Trophoblast cell (in vitro differentiated cells and primary cell): Measurements from ENCODE around the gene TRAPPC14.

Source experiments
- DNase-seq, 2 donors: peaks; one replicate each; pipeline ENCODE4 v3.0.0-alpha.2; 2016
- H2AFZ ChIP-seq: 2 replicates; pipeline ENCODE4 v1.6.1; 2013; ENCODE audit warnings: low read length, moderate library complexity, mild to moderate bottlenecking; ENCODE audit not compliant: insufficient read depth, poor library complexity
- H2AK5ac ChIP-seq: 2 replicates; pipeline ENCODE4 v1.6.1; 2013; ENCODE audit warnings: mild to moderate bottlenecking, low read length
- H2BK120ac ChIP-seq: 2 replicates; pipeline ENCODE4 v1.6.1; 2013; ENCODE audit warnings: low read length, mild to moderate bottlenecking, moderate library complexity; ENCODE audit not compliant: insufficient read depth, poor library complexity
- H2BK12ac ChIP-seq: 2 replicates; pipeline ENCODE4 v1.6.1; 2013; ENCODE audit warnings: mild to moderate bottlenecking, low read length, moderate library complexity
- H2BK5ac ChIP-seq: 2 replicates; pipeline ENCODE4 v1.6.1; 2013; ENCODE audit warnings: low read length, low read depth, moderate library complexity, mild to moderate bottlenecking; ENCODE audit not compliant: poor library complexity
- H3K14ac ChIP-seq: 2 replicates; pipeline ENCODE4 v1.6.1; 2013; ENCODE audit warnings: mild to moderate bottlenecking, low read length
- H3K18ac ChIP-seq: 2 replicates; pipeline ENCODE4 v1.6.1; 2013; ENCODE audit warnings: mild to moderate bottlenecking, low read length
- H3K23ac ChIP-seq: 2 replicates; pipeline ENCODE4 v1.6.1; 2013; ENCODE audit warnings: low read length
- H3K27ac ChIP-seq: 2 replicates; pipeline ENCODE4 v1.5.1; 2013; ENCODE audit warnings: low read depth, mild to moderate bottlenecking, inconsistent platforms, low read length, moderate library complexity
- H3K27me3 ChIP-seq: 2 replicates; pipeline ENCODE4 v1.6.1; 2013; ENCODE audit warnings: inconsistent platforms, mild to moderate bottlenecking, low read length, moderate library complexity; ENCODE audit not compliant: insufficient read depth
- H3K36me3 ChIP-seq, 2 experiments: 1 replicate in 1 of 2; 2 replicates in 1 of 2; pipeline ENCODE4 v1.6.1; 2013; ENCODE audit warnings: low read length in 2 of 2, mild to moderate bottlenecking in 2 of 2, moderate library complexity in 1 of 2; ENCODE audit not compliant: insufficient read depth in 2 of 2, control insufficient read depth in 1 of 2
- H3K4ac ChIP-seq: 2 replicates; pipeline ENCODE4 v1.6.1; 2013; ENCODE audit warnings: low read depth, mild to moderate bottlenecking, low read length, moderate library complexity
- H3K4me1 ChIP-seq, 2 experiments: 1 replicate in 1 of 2; 2 replicates in 1 of 2; pipeline ENCODE4 v1.6.1; 2013; ENCODE audit warnings: low read length in 2 of 2, mild to moderate bottlenecking in 2 of 2, moderate library complexity in 1 of 2; ENCODE audit not compliant: insufficient read depth in 2 of 2, control insufficient read depth in 1 of 2
- H3K4me2 ChIP-seq: 2 replicates; pipeline ENCODE4 v1.6.1; 2013; ENCODE audit warnings: inconsistent platforms, mild to moderate bottlenecking, low read length, moderate library complexity
- H3K4me3 ChIP-seq: 2 replicates; pipeline ENCODE4 v1.5.1; 2013; ENCODE audit warnings: mild to moderate bottlenecking, low read depth, low read length, inconsistent platforms
- H3K79me1 ChIP-seq: one replicate; pipeline ENCODE4 v1.6.1; 2013; ENCODE audit warnings: low read length
- H3K79me2 ChIP-seq: 2 replicates; pipeline ENCODE4 v1.6.1; 2013; ENCODE audit warnings: low read length, mild to moderate bottlenecking; ENCODE audit not compliant: control insufficient read depth, insufficient read depth, poor library complexity
- H3K9ac ChIP-seq: 2 replicates; pipeline ENCODE4 v1.6.1; 2013; ENCODE audit warnings: mild to moderate bottlenecking, low read length
- H3K9me3 ChIP-seq: 2 replicates; pipeline ENCODE4 v1.6.1; 2013; ENCODE audit warnings: low read depth, mild to moderate bottlenecking, control low read depth, inconsistent platforms, low read length; ENCODE audit not compliant: insufficient read depth
- H4K12ac ChIP-seq: 2 replicates; pipeline ENCODE4 v1.6.1; 2013; ENCODE audit warnings: low read depth, mild to moderate bottlenecking, low read length, moderate library complexity
- H4K8ac ChIP-seq: 2 replicates; pipeline ENCODE4 v1.6.1; 2013; ENCODE audit warnings: low read depth, mild to moderate bottlenecking, low read length, moderate library complexity
- H4K91ac ChIP-seq: one replicate; pipeline ENCODE4 v1.6.1; 2013; ENCODE audit warnings: low read depth, mild to moderate bottlenecking, low read length, moderate library complexity
- WGBS: extraction: QIAGEN DNeasy Blood & Tissue Kit; methylation state at CpG from one replicate; pipeline ENCODE4 v1.1.7; 2013; ENCODE audit warnings: missing lambda C conversion rate; ENCODE audit not compliant: insufficient read length, insufficient coverage; ENCODE audit errors: extremely low coverage; 5-methylcytosine and 5-hydroxymethylcytosine counted together

The TRAPPC14 gene

DNA sequence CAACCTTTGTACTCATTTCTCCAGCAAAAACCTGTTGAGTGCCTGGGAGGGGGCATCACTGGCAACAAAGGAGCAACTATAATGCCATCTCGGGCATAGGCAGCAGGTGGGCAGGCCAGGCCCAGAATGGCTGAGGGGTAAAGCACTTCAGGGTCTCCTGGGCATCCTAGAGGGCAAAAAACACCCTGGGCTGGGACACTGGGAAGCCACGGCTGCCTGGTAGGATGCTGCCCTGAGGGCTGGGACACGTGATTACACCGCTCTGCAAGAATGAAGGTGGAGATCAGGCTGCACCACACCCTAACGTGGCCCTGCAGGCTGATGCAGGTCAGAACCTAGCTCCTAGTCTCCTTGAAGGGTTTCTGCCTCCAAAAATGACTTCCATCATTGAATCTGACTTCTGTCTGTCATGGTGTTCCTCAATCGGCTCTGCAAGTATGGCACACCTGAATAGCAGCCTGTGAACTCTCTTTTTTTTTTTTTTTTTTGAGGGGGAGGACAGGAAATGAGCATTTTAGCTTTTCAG is 4.5 kb upstream of the TRAPPC14 start:
- H3K79me1 ChIP-seq = peaks cover 8% of the 10 kb centered on the region
- H3K4me2 ChIP-seq = no peak overlapping the region
- H3K4me1 ChIP-seq = peaks cover 4 to 5% of the 10 kb centered on the region in 2 experiments
- DNase-seq = peak; percentile 92 to 95
- H2AK5ac ChIP-seq = no peak overlapping the region
- H4K8ac ChIP-seq = no peak overlapping the region
- H4K12ac ChIP-seq = no peak overlapping the region
- H2BK5ac ChIP-seq = no peak overlapping the region
- no peak overlapping the region for H3K14ac ChIP-seq
- no peak overlapping the region for H3K9ac ChIP-seq
- H3K9me3 ChIP-seq = peaks cover 3% of the 10 kb centered on the region
- H3K23ac ChIP-seq = no peak overlapping the region
- no peaks in the 10 kb centered on the region for H3K36me3 ChIP-seq
- H2BK12ac ChIP-seq = no peak overlapping the region
- H2AFZ ChIP-seq = no peak overlapping the region
- peaks cover 15% of the 10 kb centered on the region for H3K27me3 ChIP-seq
- no CpG with 5 or more reads among the region's 6 CpGs for WGBS
- H3K18ac ChIP-seq = no peak overlapping the region
- no peak overlapping the region for H3K4ac ChIP-seq
- peaks cover 4% of the 10 kb centered on the region for H3K79me2 ChIP-seq
- H3K4me3 ChIP-seq = no peak overlapping the region
- H4K91ac ChIP-seq = no peak overlapping the region
- H3K27ac ChIP-seq = no peak overlapping the region
- no peak overlapping the region for H2BK120ac ChIP-seq

DNA sequence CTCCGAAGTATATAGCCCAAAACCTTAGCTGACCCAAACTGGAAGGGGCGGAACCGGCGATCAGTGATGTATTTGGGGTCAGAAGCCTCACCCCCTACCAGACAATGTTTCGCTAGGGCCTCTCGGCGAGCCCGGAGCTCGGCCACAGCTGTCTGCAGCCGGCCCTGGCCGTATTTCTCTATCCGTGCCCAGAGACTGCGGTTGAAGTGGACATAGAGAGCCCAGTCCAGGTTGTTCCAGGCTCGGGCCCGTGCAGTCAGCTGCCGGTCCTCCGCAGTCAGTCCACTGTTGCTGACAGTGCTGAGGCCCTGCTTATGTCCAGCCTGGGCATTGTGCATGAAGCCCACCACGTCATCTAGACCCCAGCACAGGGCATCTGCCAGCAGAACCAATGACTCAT is 1.5 kb upstream of the TRAPPC14 start:
- Histone ChIP-seq H2AK5ac (no peak overlapping the region), H3K23ac (no peak overlapping the region), H3K79me1 (peaks cover 10% of the 10 kb centered on the region), H2BK120ac (no peak overlapping the region), H4K8ac (no peak overlapping the region), H3K14ac (no peak overlapping the region), H2BK12ac (no peak overlapping the region), H3K18ac (no peak overlapping the region), H3K9me3 (peaks cover 4% of the 10 kb centered on the region), H4K91ac (no peak overlapping the region), H3K4ac (no peak overlapping the region), H3K36me3 (peaks cover 18 to 22% of the 10 kb centered on the region in 2 experiments), H3K4me2 (no peak overlapping the region), H3K27ac (no peak overlapping the region), H2BK5ac (no peak overlapping the region), H2AFZ (no peak overlapping the region), H3K9ac (no peak overlapping the region), H3K4me3 (no peak overlapping the region), H3K79me2 (peaks cover 4% of the 10 kb centered on the region), H4K12ac (no peak overlapping the region), H3K27me3 (no peaks in the 10 kb centered on the region), H3K4me1 (peaks cover 12 to 19% of the 10 kb centered on the region in 2 experiments)
- no peak for DNase-seq
- WGBS = no CpG with 5 or more reads among the region's 18 CpGs

GRCh38 chr7:100159099-100159623 is 638 bp upstream of the TRAPPC14 start:
- H2AK5ac ChIP-seq = no peak overlapping the region
- H2AFZ ChIP-seq = peak overlapping the region; percentile 70
- H3K4ac ChIP-seq = no peak overlapping the region
- H3K14ac ChIP-seq = peak overlapping the region; percentile 53
- H4K8ac ChIP-seq = peak overlapping the region; percentile 92
- H3K9me3 ChIP-seq = peaks cover 4% of the 10 kb centered on the region
- H2BK5ac ChIP-seq = no peak overlapping the region
- peak overlapping the region; percentile 53 for H3K27ac ChIP-seq
- peaks cover 10% of the 10 kb centered on the region for H3K79me1 ChIP-seq
- H3K4me3 ChIP-seq = peak overlapping the region; percentile 72
- WGBS = no CpG with 5 or more reads among the region's 7 CpGs
- H4K91ac ChIP-seq = peak overlapping the region; percentile 65
- no peak overlapping the region for H3K23ac ChIP-seq
- H3K18ac ChIP-seq = no peak overlapping the region
- no peaks in the 10 kb centered on the region for H3K27me3 ChIP-seq
- H3K4me2 ChIP-seq = peak overlapping the region; percentile 94
- no peak for DNase-seq
- H3K36me3 ChIP-seq = peaks cover 26 to 28% of the 10 kb centered on the region in 2 experiments
- peak overlapping the region; percentile 49 for H4K12ac ChIP-seq
- H3K4me1 ChIP-seq = peaks cover 12 to 19% of the 10 kb centered on the region in 2 experiments
- H3K79me2 ChIP-seq = peaks cover 4% of the 10 kb centered on the region
- peak overlapping the region; percentile 44 for H3K9ac ChIP-seq
- no peak overlapping the region for H2BK12ac ChIP-seq
- H2BK120ac ChIP-seq = no peak overlapping the region

- no peak overlapping the region for H2AK5ac ChIP-seq
- no peak overlapping the region for H2BK12ac ChIP-seq
- H3K18ac ChIP-seq = no peak overlapping the region
- no peaks in the 10 kb centered on the region for H3K27me3 ChIP-seq
- no peak overlapping the region for H2BK120ac ChIP-seq
- H3K4me2 ChIP-seq = peak overlapping the region; percentile 94
- peak overlapping the region; percentile 91 for H3K9ac ChIP-seq
- H3K79me2 ChIP-seq = peaks cover 4% of the 10 kb centered on the region
- peaks cover 10% of the 10 kb centered on the region for H3K79me1 ChIP-seq
- peak overlapping the region; percentile 71 for H4K91ac ChIP-seq
- H3K27ac ChIP-seq = peak overlapping the region; percentile 86
- peak; percentile 93 to 94 for DNase-seq
- H3K4me3 ChIP-seq = peak overlapping the region; percentile 85
- H2AFZ ChIP-seq = no peak overlapping the region
- H3K36me3 ChIP-seq = peaks cover 36 to 39% of the 10 kb centered on the region in 2 experiments
- no peak overlapping the region for H3K23ac ChIP-seq
- H3K9me3 ChIP-seq = peaks cover 4% of the 10 kb centered on the region
- H3K4ac ChIP-seq = no peak overlapping the region
- H3K14ac ChIP-seq = no peak overlapping the region
- H3K4me1 ChIP-seq = peaks cover 8 to 17% of the 10 kb centered on the region in 2 experiments
- H4K12ac ChIP-seq = no peak overlapping the region
- WGBS = no CpG with 5 or more reads among the region's 32 CpGs
- no peak overlapping the region for H2BK5ac ChIP-seq
- peak overlapping the region; percentile 26 for H4K8ac ChIP-seq
These were observed 942 bp downstream of the TRAPPC14 start for GRCh38 chr7:100157334-100158228.
